ENCODE data around the gene MALT1.
"Not testable (repeated sequence)": the region's sequence is repeated elsewhere in the genome, so short reads cannot be mapped to it uniquely, and the experiment has no call there.

Gene MALT1

GRCh38 chr18:58770601-58771000 lies 99.3 kb downstream of the MALT1 start:
- no peak for DNase-seq (ENCODE audit: low read depth in 1 of 2, low spot score in 1 of 2)

- DNase-seq (ENCODE audit: low read depth in 1 of 2, low spot score in 1 of 2): no peak
These were observed 100.9 kb downstream of the MALT1 start for GRCh38 chr18:58772161-58772560.

GRCh38 chr18:58776084-58776483 lies 104.8 kb downstream of the MALT1 start:
- no peak for DNase-seq (ENCODE audit: low read depth in 1 of 2, low spot score in 1 of 2)

- DNase-seq (ENCODE audit: low read depth in 1 of 2, low spot score in 1 of 2): not testable (repeated sequence)
These were observed 105.3 kb downstream of the MALT1 start for GRCh38 chr18:58776541-58776940.

GRCh38 chr18:58777471-58777870 lies 106.2 kb downstream of the MALT1 start:
- no peak for DNase-seq (ENCODE audit: low read depth in 1 of 2, low spot score in 1 of 2)

GRCh38 chr18:58779529-58779928 lies 108.3 kb downstream of the MALT1 start:
- DNase-seq (ENCODE audit: low read depth in 1 of 2, low spot score in 1 of 2): no peak

- DNase-seq (ENCODE audit: low read depth in 1 of 2, low spot score in 1 of 2): no peak
These were observed 108.8 kb downstream of the MALT1 start for GRCh38 chr18:58780045-58780444.

GRCh38 chr18:58781627-58782194 lies 110.4 kb downstream of the MALT1 start:
- peak; percentile 44 to 76 for DNase-seq (ENCODE audit: low read depth in 1 of 2, low spot score in 1 of 2)

- no peak for DNase-seq (ENCODE audit: low read depth in 1 of 2, low spot score in 1 of 2)
These were observed 113.4 kb downstream of the MALT1 start for GRCh38 chr18:58784601-58785137.

GRCh38 chr18:58785171-58785805 lies 114.0 kb downstream of the MALT1 start:
- DNase-seq (ENCODE audit: low read depth in 1 of 2, low spot score in 1 of 2): no peak

GRCh38 chr18:58785870-58786269 lies 114.6 kb downstream of the MALT1 start:
- no peak for DNase-seq (ENCODE audit: low read depth in 1 of 2, low spot score in 1 of 2)

GRCh38 chr18:58787536-58788149 lies 116.4 kb downstream of the MALT1 start:
- DNase-seq (ENCODE audit: low read depth in 1 of 2, low spot score in 1 of 2): no peak

- no peak for DNase-seq (ENCODE audit: low read depth in 1 of 2, low spot score in 1 of 2)
These were observed 117.2 kb downstream of the MALT1 start for GRCh38 chr18:58788470-58788869.

GRCh38 chr18:58788971-58789875 lies 118.0 kb downstream of the MALT1 start:
- DNase-seq (ENCODE audit: low read depth in 1 of 2, low spot score in 1 of 2): no peak

- no peak for DNase-seq (ENCODE audit: low read depth in 1 of 2, low spot score in 1 of 2)
These were observed 118.6 kb downstream of the MALT1 start for GRCh38 chr18:58789876-58790240.

GRCh38 chr18:58792086-58792485 lies 120.8 kb downstream of the MALT1 start:
- no peak for DNase-seq (ENCODE audit: low read depth in 1 of 2, low spot score in 1 of 2)

GRCh38 chr18:58793361-58793760 lies 122.1 kb downstream of the MALT1 start:
- DNase-seq (ENCODE audit: low read depth in 1 of 2, low spot score in 1 of 2): no peak

GRCh38 chr18:58796220-58796619 lies 125.0 kb downstream of the MALT1 start:
- DNase-seq (ENCODE audit: low read depth in 1 of 2, low spot score in 1 of 2): no peak

GRCh38 chr18:58800582-58800981 lies 129.3 kb downstream of the MALT1 start:
- DNase-seq (ENCODE audit: low read depth in 1 of 2, low spot score in 1 of 2): no peak

- DNase-seq (ENCODE audit: low read depth in 1 of 2, low spot score in 1 of 2): no peak
These were observed 131.7 kb downstream of the MALT1 start for GRCh38 chr18:58802959-58803358.

- no peak for DNase-seq (ENCODE audit: low read depth in 1 of 2, low spot score in 1 of 2)
These were observed 132.7 kb downstream of the MALT1 start for GRCh38 chr18:58803978-58804377.

Measured in activated CD4-positive, alpha-beta T cell treated with anti-CD3 and anti-CD28 coated beads, Interleukin-2, amount 50 U/mL, for 24 hours (primary cell).